PFSK-1 (cell line): ENCODE data around the gene FMNL2.

ENCODE experiments used
- FOXP2 ChIP-seq: optimal IDR thresholded peaks from 2 replicates; pipeline ENCODE3; 2011; ENCODE audit warnings: borderline replicate concordance, control low read depth, inconsistent platforms; ENCODE audit not compliant: insufficient read depth; ENCODE audit errors: extremely low read length, extremely low read depth
- POLR2AphosphoS5 ChIP-seq: IDR thresholded peaks from 2 replicates; pipeline ENCODE4 v1.6.1; 2012; ENCODE audit warnings: low read depth, mild to moderate bottlenecking, control low read depth, low read length, moderate library complexity
- SIN3A ChIP-seq: IDR thresholded peaks from 2 replicates; pipeline ENCODE4 v1.6.1; 2012; ENCODE audit warnings: mild to moderate bottlenecking, low read length, moderate library complexity, borderline replicate concordance; ENCODE audit not compliant: insufficient read depth
- TAF1 ChIP-seq: IDR thresholded peaks from 2 replicates; pipeline ENCODE4 v1.6.1; 2012; ENCODE audit warnings: low read length, control low read depth, borderline replicate concordance; ENCODE audit not compliant: insufficient read depth
- TF ChIP-seq, protein P1 (sequence below), 2 experiments: IDR thresholded peaks; 2 replicates each; pipeline versions ENCODE4 v1.6.1 to v1.8.0; 2011 to 2012; ENCODE audit warnings: low read depth in 2 of 2, low read length in 2 of 2, control low read depth in 1 of 2, inconsistent platforms in 1 of 2, mild to moderate bottlenecking in 1 of 2, moderate library complexity in 1 of 2; ENCODE audit not compliant: insufficient read depth in 1 of 2

DNA sequence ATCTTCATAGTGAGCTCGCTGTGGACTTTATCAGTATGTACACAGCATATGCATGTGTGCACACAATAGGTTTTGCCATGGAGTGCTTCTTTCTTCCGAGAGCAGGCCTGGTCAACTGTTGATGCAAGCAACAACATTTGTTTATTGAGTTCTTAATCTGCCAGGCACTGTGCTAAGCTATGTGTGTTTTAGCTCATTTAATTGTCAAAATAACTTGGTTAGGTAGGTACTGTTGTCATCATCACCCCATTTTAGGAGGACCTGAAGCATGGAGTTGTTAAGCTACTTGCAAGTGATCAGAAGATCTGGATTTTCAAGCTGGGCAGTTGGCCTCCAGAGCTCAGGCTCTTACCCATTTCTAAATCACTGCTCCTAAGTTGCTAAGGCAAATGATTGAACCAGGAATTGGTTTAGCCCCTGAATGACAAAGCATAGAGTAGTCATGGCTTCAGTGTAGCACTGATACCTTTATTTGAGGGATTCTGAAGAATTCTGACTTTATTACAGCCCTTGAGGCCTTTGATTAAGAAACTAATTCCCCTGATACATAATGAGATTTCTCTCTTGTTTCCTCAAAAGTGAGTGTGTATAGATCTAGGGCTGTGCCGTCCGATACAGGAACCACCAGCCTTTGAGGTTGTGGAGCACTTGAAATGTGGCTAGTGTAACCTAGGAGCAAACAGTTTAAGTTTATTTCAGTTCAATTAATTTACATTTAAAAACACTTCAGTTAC, 132.9 kb downstream of the FMNL2 start:
- TF ChIP-seq TAF1, result no peak
- TF ChIP-seq, protein P1, sequence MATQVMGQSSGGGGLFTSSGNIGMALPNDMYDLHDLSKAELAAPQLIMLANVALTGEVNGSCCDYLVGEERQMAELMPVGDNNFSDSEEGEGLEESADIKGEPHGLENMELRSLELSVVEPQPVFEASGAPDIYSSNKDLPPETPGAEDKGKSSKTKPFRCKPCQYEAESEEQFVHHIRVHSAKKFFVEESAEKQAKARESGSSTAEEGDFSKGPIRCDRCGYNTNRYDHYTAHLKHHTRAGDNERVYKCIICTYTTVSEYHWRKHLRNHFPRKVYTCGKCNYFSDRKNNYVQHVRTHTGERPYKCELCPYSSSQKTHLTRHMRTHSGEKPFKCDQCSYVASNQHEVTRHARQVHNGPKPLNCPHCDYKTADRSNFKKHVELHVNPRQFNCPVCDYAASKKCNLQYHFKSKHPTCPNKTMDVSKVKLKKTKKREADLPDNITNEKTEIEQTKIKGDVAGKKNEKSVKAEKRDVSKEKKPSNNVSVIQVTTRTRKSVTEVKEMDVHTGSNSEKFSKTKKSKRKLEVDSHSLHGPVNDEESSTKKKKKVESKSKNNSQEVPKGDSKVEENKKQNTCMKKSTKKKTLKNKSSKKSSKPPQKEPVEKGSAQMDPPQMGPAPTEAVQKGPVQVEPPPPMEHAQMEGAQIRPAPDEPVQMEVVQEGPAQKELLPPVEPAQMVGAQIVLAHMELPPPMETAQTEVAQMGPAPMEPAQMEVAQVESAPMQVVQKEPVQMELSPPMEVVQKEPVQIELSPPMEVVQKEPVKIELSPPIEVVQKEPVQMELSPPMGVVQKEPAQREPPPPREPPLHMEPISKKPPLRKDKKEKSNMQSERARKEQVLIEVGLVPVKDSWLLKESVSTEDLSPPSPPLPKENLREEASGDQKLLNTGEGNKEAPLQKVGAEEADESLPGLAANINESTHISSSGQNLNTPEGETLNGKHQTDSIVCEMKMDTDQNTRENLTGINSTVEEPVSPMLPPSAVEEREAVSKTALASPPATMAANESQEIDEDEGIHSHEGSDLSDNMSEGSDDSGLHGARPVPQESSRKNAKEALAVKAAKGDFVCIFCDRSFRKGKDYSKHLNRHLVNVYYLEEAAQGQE (IDR thresholded peaks at IDR 0.05; ENCODE audit: insufficient read depth in 1 of 2, low read depth in 2 of 2, low read length in 2 of 2), result no peak
- TF ChIP-seq POLR2AphosphoS5, result no peak
- no peak for TF ChIP-seq SIN3A
- no peak for TF ChIP-seq FOXP2
